Measurements from ENCODE around the gene CYTIP.

The CYTIP gene

DNA sequence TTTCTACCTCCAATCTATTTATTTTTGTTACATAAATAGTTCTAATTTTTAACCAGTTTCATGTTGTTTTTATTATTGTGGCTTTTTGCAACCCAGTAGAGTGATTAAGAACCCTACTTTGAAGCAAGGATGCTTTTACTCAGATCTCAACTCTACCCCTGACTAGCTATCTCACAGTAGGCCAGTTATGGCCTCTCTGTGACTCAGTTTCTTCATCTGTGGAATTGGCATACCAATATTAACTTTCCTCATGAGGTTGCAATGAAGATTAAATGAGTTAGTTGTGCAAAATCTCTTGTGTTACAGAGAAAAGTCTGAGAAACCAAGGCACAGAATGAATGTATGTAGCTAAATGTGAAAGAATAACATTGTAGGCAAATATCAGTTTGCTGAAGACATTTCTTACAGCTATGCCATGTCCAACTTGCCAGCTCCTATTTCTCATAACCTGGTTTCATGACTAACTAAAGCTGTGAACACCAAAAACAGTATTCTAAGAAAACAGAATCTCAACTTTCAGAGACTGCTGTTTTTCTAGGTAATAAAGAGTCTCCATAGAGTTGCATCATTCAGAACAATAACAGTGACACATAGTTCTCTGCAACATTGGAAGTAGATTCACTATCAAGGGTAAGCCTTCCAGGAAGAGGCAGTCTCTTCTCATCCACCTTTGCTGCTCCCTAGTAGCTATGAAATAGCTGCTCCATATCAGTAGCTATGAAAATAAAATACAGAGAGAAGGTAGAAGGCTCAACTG, 33.2 kb upstream of the CYTIP start:
- Histone ChIP-seq H3K4me1 (ENCODE audit: control insufficient read depth, insufficient read depth, low read length) (peaks cover 20% of the 10 kb centered on the region), H3K27me3 (ENCODE audit: control insufficient read depth, insufficient read depth, low read length) (no peaks in the 10 kb centered on the region), H3K4me3 (ENCODE audit: low read length) (no peak overlapping the region), H3K36me3 (ENCODE audit: control insufficient read depth, insufficient read depth, low read length) (no peaks in the 10 kb centered on the region), H3K9ac (ENCODE audit: low read length) (no peak overlapping the region), H3K9me3 (ENCODE audit: control insufficient read depth, low read length) (no peaks in the 10 kb centered on the region)

DNA sequence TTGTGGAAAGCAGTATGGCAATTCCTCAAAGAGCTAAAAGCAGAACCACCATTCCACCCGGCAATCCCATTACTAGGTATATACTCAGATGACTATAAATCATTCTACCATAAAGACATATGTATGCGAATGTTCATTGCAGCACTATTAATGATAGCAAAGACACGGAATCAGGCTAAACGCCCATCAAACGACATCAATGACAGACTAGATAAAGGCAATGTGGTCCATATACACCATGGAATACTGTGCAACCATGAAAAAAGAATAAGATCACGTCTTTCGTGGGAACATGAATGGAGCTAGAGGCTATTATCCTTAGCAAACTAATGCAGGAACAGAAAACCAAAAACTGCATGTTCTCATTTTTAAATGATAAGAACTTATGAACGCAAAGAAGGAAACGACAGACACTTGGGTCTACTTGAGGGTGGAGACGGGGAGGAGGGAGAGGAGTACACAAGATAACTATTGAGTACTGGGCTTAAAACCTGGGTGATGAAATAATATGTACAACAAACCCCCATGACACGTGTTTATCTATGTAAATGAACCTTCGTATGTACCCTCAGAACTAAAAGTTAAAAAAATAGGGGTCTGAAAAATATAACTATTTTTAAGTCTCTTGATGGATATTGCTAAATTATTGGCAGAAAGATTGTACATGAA, 32.0 kb upstream of the CYTIP start:
- Histone ChIP-seq H3K4me1 (ENCODE audit: control insufficient read depth, insufficient read depth, low read length) (peaks cover 17% of the 10 kb centered on the region), H3K36me3 (ENCODE audit: control insufficient read depth, insufficient read depth, low read length) (no peaks in the 10 kb centered on the region), H3K27me3 (ENCODE audit: control insufficient read depth, insufficient read depth, low read length) (no peaks in the 10 kb centered on the region), H3K4me3 (ENCODE audit: low read length) (no peak overlapping the region), H3K9me3 (ENCODE audit: control insufficient read depth, low read length) (no peaks in the 10 kb centered on the region), H3K9ac (ENCODE audit: low read length) (no peak overlapping the region)

DNA sequence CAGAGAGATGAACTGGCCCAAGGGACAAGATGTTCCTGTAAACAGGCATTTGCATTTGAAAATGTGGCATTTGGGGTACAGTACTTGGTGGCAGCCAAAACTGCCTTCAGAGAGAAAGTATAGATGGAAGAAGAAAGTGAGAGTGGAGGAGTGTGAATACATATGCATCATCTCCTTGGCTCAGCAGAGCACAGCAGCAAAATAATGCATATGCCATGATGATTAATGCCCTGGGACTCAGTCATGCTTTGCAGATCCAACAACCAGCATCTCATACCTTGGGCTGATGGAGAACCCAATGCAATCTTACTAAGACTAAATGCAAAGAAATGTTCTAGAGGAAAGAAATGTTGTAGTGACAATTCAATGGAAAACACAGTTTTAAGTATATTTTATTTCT, 29.7 kb upstream of the CYTIP start:
- H3K9ac ChIP-seq (ENCODE audit: low read length): no peak overlapping the region
- H3K36me3 ChIP-seq (ENCODE audit: control insufficient read depth, insufficient read depth, low read length): no peaks in the 10 kb centered on the region
- H3K9me3 ChIP-seq (ENCODE audit: control insufficient read depth, low read length): no peaks in the 10 kb centered on the region

DNA sequence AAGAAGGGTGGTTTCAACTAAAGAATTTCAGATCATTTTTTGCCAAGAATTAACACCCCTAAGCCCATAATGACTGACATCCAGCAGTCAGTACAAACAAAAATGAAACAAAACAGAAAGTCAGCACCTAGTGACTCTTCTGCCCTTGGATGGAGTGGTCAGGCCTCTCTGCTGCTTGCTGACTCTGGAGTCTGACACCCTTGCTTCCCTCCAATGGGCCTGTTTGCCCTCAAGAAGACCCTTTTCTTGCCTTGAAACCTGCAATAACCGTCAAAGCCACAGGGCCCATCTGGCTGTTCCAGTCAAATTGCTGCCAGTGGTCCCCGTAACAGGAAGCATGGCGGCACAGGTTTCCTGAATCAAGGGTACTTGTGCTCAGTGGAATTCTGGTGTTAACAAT, 27.2 kb upstream of the CYTIP start:
- no peaks in the 10 kb centered on the region for H3K27me3 ChIP-seq (ENCODE audit: control insufficient read depth, insufficient read depth, low read length)

More for the DNA sequence above, 29.7 kb upstream of the CYTIP start:
- no peaks in the 10 kb centered on the region for H3K27me3 ChIP-seq (ENCODE audit: control insufficient read depth, insufficient read depth, low read length)
- no peaks in the 10 kb centered on the region for H3K4me1 ChIP-seq (ENCODE audit: control insufficient read depth, insufficient read depth, low read length)
- H3K4me3 ChIP-seq (ENCODE audit: low read length): no peak overlapping the region

DNA sequence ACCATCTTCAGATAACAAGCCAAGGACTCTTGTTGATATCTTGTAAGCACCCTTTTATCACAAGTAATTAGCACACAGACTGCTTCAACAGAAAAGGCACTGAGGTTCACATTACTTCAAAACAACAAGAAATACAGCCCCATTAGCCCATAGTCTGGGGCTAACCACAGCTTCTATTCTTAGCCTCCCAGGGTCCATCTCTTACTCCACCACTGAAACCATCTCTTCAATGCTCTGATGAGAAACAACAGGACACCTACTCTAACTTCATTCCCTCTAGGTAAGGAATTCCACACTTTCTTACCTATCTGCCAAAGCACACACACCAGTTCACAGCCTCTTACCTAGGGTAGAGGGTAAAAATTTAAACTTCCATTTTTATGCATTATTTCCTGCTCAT, 26.4 kb upstream of the CYTIP start:
- Histone ChIP-seq H3K9me3 (ENCODE audit: control insufficient read depth, low read length) (no peaks in the 10 kb centered on the region), H3K4me3 (ENCODE audit: low read length) (no peak overlapping the region), H3K36me3 (ENCODE audit: control insufficient read depth, insufficient read depth, low read length) (no peaks in the 10 kb centered on the region), H3K27me3 (ENCODE audit: control insufficient read depth, insufficient read depth, low read length) (no peaks in the 10 kb centered on the region), H3K9ac (ENCODE audit: low read length) (no peak overlapping the region), H3K4me1 (ENCODE audit: control insufficient read depth, insufficient read depth, low read length) (peaks cover 6% of the 10 kb centered on the region)

More for the DNA sequence above, 27.2 kb upstream of the CYTIP start:
- peaks cover 6% of the 10 kb centered on the region for H3K4me1 ChIP-seq (ENCODE audit: control insufficient read depth, insufficient read depth, low read length)
- no peaks in the 10 kb centered on the region for H3K36me3 ChIP-seq (ENCODE audit: control insufficient read depth, insufficient read depth, low read length)
- H3K9me3 ChIP-seq (ENCODE audit: control insufficient read depth, low read length): no peaks in the 10 kb centered on the region
- H3K4me3 ChIP-seq (ENCODE audit: low read length): no peak overlapping the region
- H3K9ac ChIP-seq (ENCODE audit: low read length): no peak overlapping the region

DNA sequence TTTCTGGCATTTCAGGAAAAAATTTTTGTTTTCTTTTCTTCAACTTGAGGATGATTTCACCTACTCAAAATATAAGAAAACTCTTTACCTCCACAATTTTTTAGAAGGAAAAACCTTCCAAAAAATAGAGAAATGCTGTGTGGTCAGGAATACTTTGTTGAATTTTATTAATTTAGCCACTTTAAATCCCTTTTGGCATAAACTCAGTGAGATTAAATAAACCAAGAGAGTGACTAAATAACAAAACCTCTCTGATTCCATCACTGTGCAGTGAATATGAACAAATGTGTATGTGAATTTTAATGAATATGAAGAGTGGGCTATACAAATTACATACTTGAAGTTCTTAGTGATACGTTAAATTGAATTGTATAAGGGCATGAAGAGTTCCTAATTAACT, 25.8 kb upstream of the CYTIP start:
- no peaks in the 10 kb centered on the region for H3K27me3 ChIP-seq (ENCODE audit: control insufficient read depth, insufficient read depth, low read length)
- H3K4me3 ChIP-seq (ENCODE audit: low read length): no peak overlapping the region
- no peak overlapping the region for H3K9ac ChIP-seq (ENCODE audit: low read length)

DNA sequence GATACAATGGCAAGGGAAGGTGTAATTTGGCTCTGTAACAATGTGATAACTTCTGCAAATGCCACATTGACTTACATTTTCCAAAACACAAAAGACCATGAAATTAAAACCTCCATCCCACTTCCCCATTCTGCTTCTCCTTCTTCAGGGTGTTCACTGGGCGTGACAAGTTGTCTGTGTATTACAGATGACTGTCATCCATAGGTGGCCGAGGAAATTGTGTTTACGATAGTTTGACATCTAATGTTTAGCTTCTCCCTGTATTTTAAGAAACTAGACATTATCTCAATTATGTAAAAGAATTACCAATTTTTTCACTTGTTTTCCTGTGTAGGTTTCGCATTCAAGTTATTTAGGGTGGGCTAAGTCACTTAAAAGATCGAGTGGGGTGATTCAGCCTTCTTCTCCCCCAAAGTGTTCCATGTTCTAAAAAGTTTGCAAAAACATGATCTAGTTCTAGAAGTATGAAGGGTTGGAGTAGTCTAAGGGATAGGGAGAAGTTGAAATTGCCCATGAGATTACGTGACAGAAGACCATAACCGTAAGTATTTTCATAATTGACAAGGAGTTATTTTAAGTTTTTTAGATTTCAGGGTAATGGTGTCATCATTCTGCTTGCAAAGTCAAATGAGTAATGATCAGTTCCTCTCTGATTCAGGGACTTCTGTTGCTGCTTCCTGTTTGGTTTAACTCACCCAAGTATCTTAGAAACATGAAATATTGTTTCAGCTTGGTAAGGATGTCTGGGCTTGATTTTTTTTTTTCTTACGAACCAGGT, 25.2 kb upstream of the CYTIP start:
- Histone ChIP-seq H3K4me1 (ENCODE audit: control insufficient read depth, insufficient read depth, low read length) (peaks cover 6% of the 10 kb centered on the region), H3K36me3 (ENCODE audit: control insufficient read depth, insufficient read depth, low read length) (no peaks in the 10 kb centered on the region), H3K27me3 (ENCODE audit: control insufficient read depth, insufficient read depth, low read length) (no peaks in the 10 kb centered on the region), H3K9me3 (ENCODE audit: control insufficient read depth, low read length) (no peaks in the 10 kb centered on the region), H3K9ac (ENCODE audit: low read length) (no peak overlapping the region), H3K4me3 (ENCODE audit: low read length) (no peak overlapping the region)

More for the DNA sequence above, 25.8 kb upstream of the CYTIP start:
- Histone ChIP-seq H3K36me3 (ENCODE audit: control insufficient read depth, insufficient read depth, low read length) (no peaks in the 10 kb centered on the region), H3K4me1 (ENCODE audit: control insufficient read depth, insufficient read depth, low read length) (peaks cover 6% of the 10 kb centered on the region), H3K9me3 (ENCODE audit: control insufficient read depth, low read length) (no peaks in the 10 kb centered on the region)

DNA sequence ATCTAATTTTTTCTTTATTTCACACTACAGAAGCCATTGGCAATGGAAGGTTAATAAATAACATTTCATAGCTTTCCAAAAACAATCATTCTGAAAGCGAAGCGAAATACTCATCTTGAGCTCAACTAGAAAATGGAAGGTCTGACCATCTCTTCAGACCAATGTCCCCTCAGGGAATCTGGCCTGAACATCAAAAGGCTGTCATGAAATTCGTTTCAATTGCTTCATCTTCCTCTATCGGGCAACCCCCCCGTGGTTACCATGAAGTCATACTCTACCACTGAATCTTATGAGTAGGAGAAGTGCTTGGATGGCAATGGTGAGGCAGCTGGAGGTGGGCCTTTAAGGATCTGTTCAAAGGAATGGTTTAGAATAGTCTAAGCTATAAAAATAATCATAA, 22.9 kb upstream of the CYTIP start:
- Histone ChIP-seq H3K4me3 (ENCODE audit: low read length) (no peak overlapping the region), H3K36me3 (ENCODE audit: control insufficient read depth, insufficient read depth, low read length) (no peaks in the 10 kb centered on the region), H3K9ac (ENCODE audit: low read length) (no peak overlapping the region), H3K27me3 (ENCODE audit: control insufficient read depth, insufficient read depth, low read length) (no peaks in the 10 kb centered on the region), H3K4me1 (ENCODE audit: control insufficient read depth, insufficient read depth, low read length) (peaks cover 6% of the 10 kb centered on the region), H3K9me3 (ENCODE audit: control insufficient read depth, low read length) (no peaks in the 10 kb centered on the region)

DNA sequence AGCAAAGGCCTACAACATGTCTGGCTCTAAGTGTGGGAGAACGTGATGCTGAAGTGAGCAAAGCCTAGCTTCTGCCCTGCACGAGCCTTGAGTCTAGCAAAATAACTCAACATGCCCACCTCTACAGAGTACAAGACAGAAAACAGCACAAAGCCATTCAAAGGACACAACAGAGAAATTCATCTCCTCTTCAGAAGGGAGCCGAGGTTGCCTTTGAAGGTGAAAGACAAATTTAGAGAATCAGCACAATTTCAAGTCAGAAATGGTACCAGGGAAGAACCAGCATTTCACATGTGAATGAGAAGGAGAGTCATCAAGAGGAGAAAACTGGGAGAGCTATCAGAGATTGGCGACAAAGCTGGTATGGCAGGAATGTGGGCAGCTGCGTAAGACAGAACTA, 21.7 kb upstream of the CYTIP start:
- Histone ChIP-seq H3K27me3 (ENCODE audit: control insufficient read depth, insufficient read depth, low read length) (no peaks in the 10 kb centered on the region), H3K4me1 (ENCODE audit: control insufficient read depth, insufficient read depth, low read length) (peaks cover 13% of the 10 kb centered on the region), H3K36me3 (ENCODE audit: control insufficient read depth, insufficient read depth, low read length) (no peaks in the 10 kb centered on the region), H3K4me3 (ENCODE audit: low read length) (no peak overlapping the region), H3K9me3 (ENCODE audit: control insufficient read depth, low read length) (no peaks in the 10 kb centered on the region), H3K9ac (ENCODE audit: low read length) (no peak overlapping the region)

DNA sequence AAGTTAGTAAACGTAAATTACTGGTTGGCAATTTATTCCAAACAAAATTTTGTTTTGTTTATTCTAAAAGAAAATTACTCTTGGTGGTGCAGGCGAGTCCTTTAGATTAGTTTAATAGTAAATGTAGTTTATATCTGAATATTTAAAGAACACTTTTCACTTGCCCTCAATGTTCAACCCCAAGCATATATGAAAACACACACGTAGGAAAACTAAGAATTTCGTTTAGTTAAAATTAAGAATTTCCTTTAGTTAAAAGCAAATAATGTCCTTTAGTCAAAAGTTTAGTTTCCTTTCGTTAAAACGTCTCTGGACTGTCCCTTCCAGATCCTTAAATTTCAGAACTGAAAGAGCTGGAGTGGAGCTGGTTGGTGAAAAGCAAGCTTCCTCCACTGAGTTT, 19.1 kb upstream of the CYTIP start:
- H3K27me3 ChIP-seq (ENCODE audit: control insufficient read depth, insufficient read depth, low read length): no peaks in the 10 kb centered on the region
- no peak overlapping the region for H3K4me3 ChIP-seq (ENCODE audit: low read length)
- H3K4me1 ChIP-seq (ENCODE audit: control insufficient read depth, insufficient read depth, low read length): peaks cover 22% of the 10 kb centered on the region
- H3K36me3 ChIP-seq (ENCODE audit: control insufficient read depth, insufficient read depth, low read length): no peaks in the 10 kb centered on the region
- H3K9ac ChIP-seq (ENCODE audit: low read length): no peak overlapping the region
- no peaks in the 10 kb centered on the region for H3K9me3 ChIP-seq (ENCODE audit: control insufficient read depth, low read length)

DNA sequence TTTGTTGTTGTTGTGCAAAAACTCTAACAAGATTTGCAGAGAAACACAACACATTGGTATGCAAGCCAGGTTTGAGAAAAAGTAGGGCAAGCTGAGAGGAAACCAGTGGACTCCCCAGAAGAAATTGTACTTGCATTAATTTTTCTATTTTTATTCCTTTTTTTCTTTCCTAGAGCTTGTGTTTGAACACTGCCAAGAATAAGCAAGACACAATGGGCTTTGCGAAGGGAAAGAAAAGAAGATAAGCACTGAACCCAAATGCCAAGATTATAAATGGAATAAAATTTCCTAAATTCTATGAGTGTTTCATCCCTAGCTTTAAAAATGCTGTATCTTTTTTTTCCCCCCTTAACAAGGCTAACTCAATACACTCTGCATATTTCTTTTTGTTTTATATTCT, 17.0 kb upstream of the CYTIP start:
- Histone ChIP-seq H3K9me3 (ENCODE audit: control insufficient read depth, low read length) (no peaks in the 10 kb centered on the region), H3K4me1 (ENCODE audit: control insufficient read depth, insufficient read depth, low read length) (peaks cover 18% of the 10 kb centered on the region), H3K27me3 (ENCODE audit: control insufficient read depth, insufficient read depth, low read length) (no peaks in the 10 kb centered on the region), H3K4me3 (ENCODE audit: low read length) (no peak overlapping the region), H3K36me3 (ENCODE audit: control insufficient read depth, insufficient read depth, low read length) (no peaks in the 10 kb centered on the region), H3K9ac (ENCODE audit: low read length) (no peak overlapping the region)

DNA sequence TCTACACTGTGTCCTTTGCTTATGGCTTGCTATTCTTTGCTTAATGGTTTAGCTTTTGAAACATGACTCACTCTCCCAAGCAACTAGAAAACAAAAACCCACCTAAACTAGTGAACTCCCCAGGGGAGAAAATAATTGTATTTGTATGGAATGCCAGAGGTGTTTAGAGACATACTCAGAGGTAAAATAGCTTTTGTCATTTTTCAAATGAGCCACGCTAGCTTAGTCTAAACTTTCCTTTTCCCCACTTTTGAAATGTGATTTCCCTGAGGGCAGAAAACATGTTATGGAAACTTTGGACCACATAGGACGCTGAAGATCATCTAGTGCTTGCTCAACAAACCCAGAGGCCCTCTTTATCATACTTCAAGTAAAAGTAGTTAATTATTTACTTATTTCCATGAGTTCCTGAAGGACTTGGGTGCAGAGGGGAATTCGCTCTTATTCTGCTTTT, 16.5 kb upstream of the CYTIP start:
- H3K4me3 ChIP-seq (ENCODE audit: low read length): no peak overlapping the region
- H3K9me3 ChIP-seq (ENCODE audit: control insufficient read depth, low read length): no peaks in the 10 kb centered on the region
- peaks cover 18% of the 10 kb centered on the region for H3K4me1 ChIP-seq (ENCODE audit: control insufficient read depth, insufficient read depth, low read length)
- no peak overlapping the region for H3K9ac ChIP-seq (ENCODE audit: low read length)
- H3K36me3 ChIP-seq (ENCODE audit: control insufficient read depth, insufficient read depth, low read length): no peaks in the 10 kb centered on the region
- H3K27me3 ChIP-seq (ENCODE audit: control insufficient read depth, insufficient read depth, low read length): no peaks in the 10 kb centered on the region

All from mucosa of stomach (tissue), 1 donor.